ENCODE results near the gene AGBL2.

Gene AGBL2

GRCh38 chr11:47688111-47688510 lies 27.1 kb downstream of the AGBL2 start:
- no peak for TF ChIP-seq SIN3A (IDR thresholded peaks at IDR 0.05; ENCODE audit: borderline replicate concordance, insufficient read depth, low read length)
- TF ChIP-seq POLR2AphosphoS5 (IDR thresholded peaks at IDR 0.05; ENCODE audit: low read depth, low read length) = no peak
- TF ChIP-seq FOXP2 (optimal IDR thresholded peaks at IDR 0.05; ENCODE audit: borderline replicate concordance, extremely low read depth, extremely low read length, insufficient read depth) = no peak
- no peak for TF ChIP-seq TAF1 (IDR thresholded peaks at IDR 0.05; ENCODE audit: borderline replicate concordance, insufficient read depth, low read length)
- no peak for TF ChIP-seq REST (IDR thresholded peaks at IDR 0.05; ENCODE audit: insufficient read depth in 1 of 2, low read depth in 2 of 2, low read length in 2 of 2)

GRCh38 chr11:47686151-47686550 lies 29.0 kb downstream of the AGBL2 start:
- TF ChIP-seq FOXP2 (optimal IDR thresholded peaks at IDR 0.05; ENCODE audit: borderline replicate concordance, extremely low read depth, extremely low read length, insufficient read depth) = no peak
- TF ChIP-seq TAF1 (IDR thresholded peaks at IDR 0.05; ENCODE audit: borderline replicate concordance, insufficient read depth, low read length) = no peak
- TF ChIP-seq REST (IDR thresholded peaks at IDR 0.05; ENCODE audit: insufficient read depth in 1 of 2, low read depth in 2 of 2, low read length in 2 of 2) = no peak
- no peak for TF ChIP-seq POLR2AphosphoS5 (IDR thresholded peaks at IDR 0.05; ENCODE audit: low read depth, low read length)
- TF ChIP-seq SIN3A (IDR thresholded peaks at IDR 0.05; ENCODE audit: borderline replicate concordance, insufficient read depth, low read length) = no peak

GRCh38 chr11:47675851-47676250 lies 39.3 kb downstream of the AGBL2 start:
- TF ChIP-seq SIN3A (IDR thresholded peaks at IDR 0.05; ENCODE audit: borderline replicate concordance, insufficient read depth, low read length) (no peak), POLR2AphosphoS5 (IDR thresholded peaks at IDR 0.05; ENCODE audit: low read depth, low read length) (no peak), TAF1 (IDR thresholded peaks at IDR 0.05; ENCODE audit: borderline replicate concordance, insufficient read depth, low read length) (no peak), FOXP2 (optimal IDR thresholded peaks at IDR 0.05; ENCODE audit: borderline replicate concordance, extremely low read depth, extremely low read length, insufficient read depth) (no peak), REST (IDR thresholded peaks at IDR 0.05; ENCODE audit: insufficient read depth in 1 of 2, low read depth in 2 of 2, low read length in 2 of 2) (no peak)

- TF ChIP-seq SIN3A (IDR thresholded peaks at IDR 0.05; ENCODE audit: borderline replicate concordance, insufficient read depth, low read length) = no peak
- no peak for TF ChIP-seq FOXP2 (optimal IDR thresholded peaks at IDR 0.05; ENCODE audit: borderline replicate concordance, extremely low read depth, extremely low read length, insufficient read depth)
- TF ChIP-seq REST (IDR thresholded peaks at IDR 0.05; ENCODE audit: insufficient read depth in 1 of 2, low read depth in 2 of 2, low read length in 2 of 2) = no peak
Observed at GRCh38 chr11:47672283-47672730, 42.9 kb downstream of the AGBL2 start.

GRCh38 chr11:47669856-47670255 lies 45.3 kb downstream of the AGBL2 start:
- TF ChIP-seq FOXP2 (optimal IDR thresholded peaks at IDR 0.05; ENCODE audit: borderline replicate concordance, extremely low read depth, extremely low read length, insufficient read depth) = no peak
- TF ChIP-seq TAF1 (IDR thresholded peaks at IDR 0.05; ENCODE audit: borderline replicate concordance, insufficient read depth, low read length) = no peak

Data from PFSK-1 (cell line).